SU-DHL-6 (cell line): ENCODE data around the gene FGFR2.

Experiments
- H2AFZ ChIP-seq: fragments of 200-600 bp; sonication (generic); 2 replicates; pipeline ENCODE4 v1.6.1; 2014; ENCODE audit warnings: low read depth, mild to moderate bottlenecking, moderate library complexity, mixed read lengths, antibody characterized with exemption, low read length; ENCODE audit not compliant: severe bottlenecking
- H3F3A ChIP-seq: fragments of 200-600 bp; shearing (Covaris generic); 2 replicates; pipeline ENCODE4 v1.6.0; 2016; ENCODE audit warnings: antibody characterized with exemption, mild to moderate bottlenecking; ENCODE audit not compliant: insufficient read depth
- H3K27ac ChIP-seq: fragments of 200-600 bp; sonication (generic); 2 replicates; pipeline ENCODE4 v1.5.1; 2016; ENCODE audit warnings: low read depth, mild to moderate bottlenecking, low read length, moderate library complexity, mixed read lengths
- H3K27me3 ChIP-seq: fragments of 200-600 bp; sonication (generic), shearing (Covaris generic); 2 replicates; pipeline ENCODE4 v1.6.0; 2014; ENCODE audit warnings: mild to moderate bottlenecking, low read length
- H3K36me3 ChIP-seq: fragments of 200-600 bp; sonication (generic); 2 replicates; pipeline ENCODE4 v1.6.1; 2014; ENCODE audit warnings: mild to moderate bottlenecking, low read length, mixed read lengths
- H3K4me2 ChIP-seq: fragments of 300-600, 200-600 bp; shearing (Covaris generic), sonication (generic); 2 replicates; pipeline ENCODE4 v1.6.0; 2014; ENCODE audit warnings: low read length, low read depth, mild to moderate bottlenecking; ENCODE audit not compliant: poor library complexity, severe bottlenecking
- H3K4me3 ChIP-seq: fragments of 200-600 bp; sonication (generic); 2 replicates; pipeline ENCODE4 v1.5.1; 2014; ENCODE audit warnings: antibody characterized with exemption, low read length, mild to moderate bottlenecking, mixed read lengths; ENCODE audit not compliant: insufficient read depth, poor library complexity, severe bottlenecking
- H3K79me2 ChIP-seq: fragments of 200-600 bp; sonication (generic); 2 replicates; pipeline ENCODE4 v1.6.1; 2014; ENCODE audit warnings: mild to moderate bottlenecking, low read length, moderate library complexity; ENCODE audit not compliant: insufficient read depth
- H3K9ac ChIP-seq: fragments of 200-600 bp; sonication (generic); 2 replicates; pipeline ENCODE4 v1.7.0; 2014; ENCODE audit warnings: mild to moderate bottlenecking, low read length
- H3K9me2 ChIP-seq: fragments of 200-600 bp; sonication (generic); replicated peaks from 2 replicates; pipeline ENCODE4 v1.6.1; 2014; ENCODE audit warnings: low read length; ENCODE audit not compliant: insufficient read depth
- H3K9me3 ChIP-seq: fragments of 200-600 bp; sonication (generic); 2 replicates; pipeline ENCODE4 v1.6.1; 2014; ENCODE audit warnings: low read length, mixed read lengths; ENCODE audit not compliant: insufficient read depth
- H4K20me1 ChIP-seq: fragments of 200-600 bp; sonication (generic); 2 replicates; pipeline ENCODE4 v1.6.1; 2014; ENCODE audit warnings: low read depth, mild to moderate bottlenecking, antibody characterized with exemption, low read length, moderate library complexity, mixed read lengths
- EZH2phosphoT487 ChIP-seq: fragments of 200-600 bp; sonication (generic), shearing (Covaris generic); conservative IDR thresholded peaks from 2 replicates; pipeline ENCODE4 v1.6.1; 2018; ENCODE audit warnings: mild to moderate bottlenecking, antibody characterized with exemption, low read length, moderate library complexity, mixed read lengths
- TF ChIP-seq, protein P1 (sequence below): fragments of 200-600 bp; sonication (generic); IDR thresholded peaks from one replicate; pipeline ENCODE4 v1.5.1; 2017; ENCODE audit warnings: antibody characterized with exemption, mild to moderate bottlenecking, low read length, moderate library complexity; ENCODE audit not compliant: insufficient read depth, poor library complexity, severe bottlenecking

The FGFR2 gene

DNA sequence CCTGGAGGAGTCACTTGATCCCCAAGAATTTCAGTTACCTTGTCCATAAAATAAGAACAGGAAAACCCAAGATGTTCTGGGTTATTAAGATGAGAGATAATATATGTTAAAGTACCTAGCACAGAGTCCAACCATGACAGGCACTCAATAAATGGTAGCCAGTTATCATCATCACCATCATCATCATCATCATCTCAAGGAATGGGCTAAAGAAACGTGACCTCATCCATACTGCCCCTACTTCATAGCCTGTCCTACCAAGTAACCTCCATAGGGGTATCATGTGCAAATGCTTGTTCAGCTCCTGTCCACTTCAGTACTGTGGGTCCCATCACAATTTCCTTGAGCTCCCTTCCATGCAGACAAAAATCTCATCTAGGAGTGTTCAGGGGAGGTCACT is 14.4 kb downstream of the FGFR2 start:
- no peak for TF ChIP-seq EZH2phosphoT487
- TF ChIP-seq, protein P1, sequence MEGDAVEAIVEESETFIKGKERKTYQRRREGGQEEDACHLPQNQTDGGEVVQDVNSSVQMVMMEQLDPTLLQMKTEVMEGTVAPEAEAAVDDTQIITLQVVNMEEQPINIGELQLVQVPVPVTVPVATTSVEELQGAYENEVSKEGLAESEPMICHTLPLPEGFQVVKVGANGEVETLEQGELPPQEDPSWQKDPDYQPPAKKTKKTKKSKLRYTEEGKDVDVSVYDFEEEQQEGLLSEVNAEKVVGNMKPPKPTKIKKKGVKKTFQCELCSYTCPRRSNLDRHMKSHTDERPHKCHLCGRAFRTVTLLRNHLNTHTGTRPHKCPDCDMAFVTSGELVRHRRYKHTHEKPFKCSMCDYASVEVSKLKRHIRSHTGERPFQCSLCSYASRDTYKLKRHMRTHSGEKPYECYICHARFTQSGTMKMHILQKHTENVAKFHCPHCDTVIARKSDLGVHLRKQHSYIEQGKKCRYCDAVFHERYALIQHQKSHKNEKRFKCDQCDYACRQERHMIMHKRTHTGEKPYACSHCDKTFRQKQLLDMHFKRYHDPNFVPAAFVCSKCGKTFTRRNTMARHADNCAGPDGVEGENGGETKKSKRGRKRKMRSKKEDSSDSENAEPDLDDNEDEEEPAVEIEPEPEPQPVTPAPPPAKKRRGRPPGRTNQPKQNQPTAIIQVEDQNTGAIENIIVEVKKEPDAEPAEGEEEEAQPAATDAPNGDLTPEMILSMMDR: no peak

GRCh38 chr10:121583258-121583657 is 15.0 kb downstream of the FGFR2 start:
- no peak overlapping the region for H3K4me2 ChIP-seq
- H3K27ac ChIP-seq: no peak overlapping the region
- H3F3A ChIP-seq: no peaks in the 10 kb centered on the region
- TF ChIP-seq, protein P1: no peak
- no peak for TF ChIP-seq EZH2phosphoT487
- no peaks in the 10 kb centered on the region for H3K79me2 ChIP-seq
- H3K9me2 ChIP-seq: no peaks in the 10 kb centered on the region
- no peaks in the 10 kb centered on the region for H4K20me1 ChIP-seq
- H3K36me3 ChIP-seq: no peaks in the 10 kb centered on the region
- H3K9me3 ChIP-seq: no peaks in the 10 kb centered on the region
- H3K9ac ChIP-seq: no peak overlapping the region
- no peak overlapping the region for H3K4me3 ChIP-seq
- H3K27me3 ChIP-seq: no peaks in the 10 kb centered on the region
- H2AFZ ChIP-seq: no peak overlapping the region

More for the DNA sequence above, 14.4 kb downstream of the FGFR2 start:
- Histone ChIP-seq H3K36me3 (no peaks in the 10 kb centered on the region), H3K27me3 (no peaks in the 10 kb centered on the region), H3K9ac (no peak overlapping the region), H3K27ac (no peak overlapping the region), H2AFZ (no peak overlapping the region), H3K9me2 (no peaks in the 10 kb centered on the region), H3K79me2 (no peaks in the 10 kb centered on the region), H3K9me3 (no peaks in the 10 kb centered on the region), H3F3A (no peaks in the 10 kb centered on the region), H4K20me1 (no peaks in the 10 kb centered on the region), H3K4me3 (no peak overlapping the region), H3K4me2 (no peak overlapping the region)

- Histone ChIP-seq H3K9me3 (no peaks in the 10 kb centered on the region), H3F3A (no peaks in the 10 kb centered on the region), H3K27ac (no peak overlapping the region), H4K20me1 (no peaks in the 10 kb centered on the region), H2AFZ (no peak overlapping the region), H3K36me3 (no peaks in the 10 kb centered on the region), H3K9me2 (no peaks in the 10 kb centered on the region), H3K4me3 (no peak overlapping the region), H3K79me2 (no peaks in the 10 kb centered on the region), H3K9ac (no peak overlapping the region), H3K27me3 (no peaks in the 10 kb centered on the region), H3K4me2 (no peak overlapping the region)
- TF ChIP-seq, protein P1: no peak
Measured at GRCh38 chr10:121580276-121581116, 17.7 kb downstream of the FGFR2 start.
